HUES64 (cell line): ENCODE results near the gene SPA17. TPM values are rescaled to one million over a fixed set of nuclear protein-coding genes. Genes with fewer than 3 reads are reported as not detected.
A peak's percentile ranks its signal among the peaks of the same experiment; 100 is the strongest.

Source experiments
- H3K27ac ChIP-seq: 2 replicates; pipeline ENCODE4 v1.7.0; 2013; ENCODE audit warnings: low read depth, low read length, inconsistent platforms
- H3K27me3 ChIP-seq: 2 replicates; pipeline ENCODE4 v1.6.1; 2013; ENCODE audit warnings: mild to moderate bottlenecking, low read length; ENCODE audit not compliant: insufficient read depth
- H3K36me3 ChIP-seq: 2 replicates; pipeline ENCODE4 v1.6.1; 2013; ENCODE audit warnings: mild to moderate bottlenecking, low read length; ENCODE audit not compliant: insufficient read depth
- H3K4me1 ChIP-seq: 2 replicates; pipeline ENCODE4 v1.6.1; 2013; ENCODE audit warnings: mild to moderate bottlenecking, low read length, moderate library complexity; ENCODE audit not compliant: insufficient read depth
- H3K4me3 ChIP-seq: 2 replicates; pipeline ENCODE4 v1.5.1; 2013; ENCODE audit warnings: mild to moderate bottlenecking, low read length, moderate library complexity
- H3K9ac ChIP-seq: 2 replicates; pipeline ENCODE4 v1.6.1; 2013; ENCODE audit warnings: mild to moderate bottlenecking, low read depth, low read length
- H3K9me3 ChIP-seq: 2 replicates; pipeline ENCODE4 v1.6.1; 2013; ENCODE audit warnings: low read depth, low read length; ENCODE audit not compliant: insufficient read depth
- WGBS: fragments of 150-250, 120-280 bp; methylation state at CpG from one replicate; pipeline ENCODE4 v1.1.7; 2013; ENCODE audit warnings: missing lambda C conversion rate; 5-methylcytosine and 5-hydroxymethylcytosine counted together
- polyA plus RNA-seq, 2 experiments: library from polyadenylated mRNA; stranded (reverse); fragments of 50-300 nt; gene quantifications; one replicate each; pipeline ENCODE4 v1.2.3, GENCODE V29; 2013

The SPA17 gene
- polyA plus RNA-seq (2013, experiment 1 of 2) = 13.9 TPM
- 19.3 TPM for polyA plus RNA-seq (2013, experiment 2 of 2)

- H3K27ac ChIP-seq = peak within 1 kb of the TSS; percentile 51
- under 1% methylated on average over 58 of the region's 58 CpGs for WGBS
Observed at GRCh38 chr11:124673333-124674167, at the start of gene SPA17, which contains the start of gene SIAE. SPA17 (plus strand) TSS chr11:124673904; CDS start chr11:124675265, 1,361 bp downstream. SIAE (minus strand) TSS chr11:124673739; CDS start chr11:124673708, 31 bp downstream.

DNA sequence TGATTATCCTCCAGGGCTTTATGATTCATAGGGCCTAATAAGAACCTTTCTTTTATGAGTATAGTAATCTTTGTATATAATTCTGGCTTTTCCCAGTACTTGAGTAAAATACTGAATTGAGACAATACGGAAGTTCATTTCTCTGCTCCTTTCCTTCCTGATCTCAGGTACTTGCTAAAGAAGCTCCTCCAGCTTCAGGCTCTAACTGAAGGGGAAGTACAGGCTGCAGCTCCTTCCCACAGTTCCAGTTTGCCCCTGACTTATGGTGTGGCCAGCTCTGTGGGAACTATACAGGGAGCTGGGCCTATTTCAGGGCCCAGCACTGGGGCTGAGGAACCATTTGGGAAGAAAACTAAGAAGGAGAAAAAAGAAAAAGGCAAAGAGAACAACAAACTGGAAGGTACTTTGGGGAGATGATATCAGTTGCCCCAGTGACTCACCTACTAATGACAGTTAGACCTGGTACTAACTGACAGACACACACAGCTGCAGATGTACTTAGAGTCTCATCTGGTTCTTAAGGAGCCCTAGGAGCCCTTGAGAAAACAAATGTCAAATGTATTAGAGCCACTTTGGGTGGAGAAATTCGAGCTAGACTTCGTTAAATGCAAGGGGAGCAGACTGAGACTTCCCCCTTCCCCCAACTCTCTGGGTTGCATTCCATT is 48.1 kb upstream of the SPA17 start:
- no peaks in the 10 kb centered on the region for H3K9me3 ChIP-seq
- peaks cover 59% of the 10 kb centered on the region for H3K36me3 ChIP-seq
- H3K27ac ChIP-seq = no peak overlapping the region
- no peak overlapping the region for H3K4me3 ChIP-seq
- H3K9ac ChIP-seq = no peak overlapping the region
- WGBS = 97% methylated on average over 3 of the region's 3 CpGs
- H3K27me3 ChIP-seq = peaks cover 2% of the 10 kb centered on the region
- H3K4me1 ChIP-seq = peaks cover 7% of the 10 kb centered on the region; the same call in 1 of the 2 replicates

More at GRCh38 chr11:124673333-124674167, at the start of gene SPA17, which contains the start of gene SIAE:
- Histone ChIP-seq H3K4me3 (peak within 1 kb of the TSS; percentile 90), H3K4me1 (0 out of 2 replicates have a peak, but pooled peaks cover 2% of the 10 kb centered on the region), H3K27me3 (peaks cover 38% of the 10 kb centered on the region), H3K9me3 (no peaks in the 10 kb centered on the region), H3K9ac (peak within 1 kb of the TSS; percentile 95), H3K36me3 (no peaks in the 10 kb centered on the region)

DNA sequence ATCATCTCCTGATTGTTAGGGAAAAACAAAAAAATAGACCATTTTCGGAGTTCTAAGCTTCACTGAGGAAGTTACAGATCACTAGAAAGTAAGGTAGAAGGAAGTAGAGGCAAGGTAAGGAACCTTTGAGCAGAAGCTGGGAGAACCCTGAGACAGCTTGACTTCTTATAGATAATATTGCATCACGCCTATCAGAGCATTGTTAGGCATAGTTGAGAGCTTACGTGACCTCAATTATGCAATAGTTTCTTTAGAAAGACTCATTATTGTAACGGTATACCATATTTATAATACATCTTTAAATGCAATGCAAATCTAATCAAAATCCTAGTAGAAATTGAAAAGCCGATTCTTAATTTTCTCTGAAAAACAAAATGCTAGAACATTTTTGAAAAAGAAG is 46.2 kb upstream of the SPA17 start:
- Histone ChIP-seq H3K27me3 (no peaks in the 10 kb centered on the region), H3K36me3 (peaks cover 78% of the 10 kb centered on the region), H3K4me3 (no peak overlapping the region), H3K4me1 (peaks cover 4% of the 10 kb centered on the region; the same call in 1 of the 2 replicates), H3K9ac (no peak overlapping the region), H3K9me3 (no peaks in the 10 kb centered on the region), H3K27ac (no peak overlapping the region)
- 90% methylated on average over 5 of the region's 5 CpGs for WGBS

DNA sequence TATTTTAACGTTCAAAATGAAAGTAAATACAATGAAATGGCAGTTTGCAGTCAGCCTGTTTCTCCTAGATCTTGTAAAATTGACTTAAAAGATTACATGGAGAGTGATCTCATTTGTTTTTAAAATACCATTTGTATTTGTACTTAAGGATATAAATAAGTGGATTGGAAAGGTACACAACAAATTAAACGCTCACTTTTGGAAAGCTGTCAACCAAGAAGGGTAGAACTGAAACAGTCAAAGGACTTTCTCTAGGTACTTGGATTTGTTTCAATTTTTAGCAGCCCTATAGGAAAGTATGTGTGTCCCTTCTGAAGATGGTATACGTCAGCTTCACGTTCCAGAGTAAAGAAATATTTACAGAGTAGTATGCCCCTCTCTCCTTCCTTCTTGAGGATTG is 43.7 kb upstream of the SPA17 start:
- Histone ChIP-seq H3K36me3 (peaks cover 96% of the 10 kb centered on the region), H3K27ac (no peak overlapping the region)
- whole genome bisulfite sequencing = 98% methylated on average over 3 of the region's 4 CpGs

GRCh38 chr11:124633355-124633754 is 40.3 kb upstream of the SPA17 start:
- WGBS = no CpG with 5 or more reads among the region's 1 CpG
- H3K9me3 ChIP-seq = no peaks in the 10 kb centered on the region
- no peak overlapping the region for H3K9ac ChIP-seq
- no peaks in the 10 kb centered on the region for H3K27me3 ChIP-seq
- no peak overlapping the region for H3K4me3 ChIP-seq
- no peaks in the 10 kb centered on the region for H3K4me1 ChIP-seq
- H3K36me3 ChIP-seq = peaks cover 91% of the 10 kb centered on the region
- no peak overlapping the region for H3K27ac ChIP-seq

More for the DNA sequence above, 43.7 kb upstream of the SPA17 start:
- Histone ChIP-seq H3K9me3 (no peaks in the 10 kb centered on the region), H3K4me1 (no peaks in the 10 kb centered on the region), H3K9ac (no peak overlapping the region), H3K4me3 (no peak overlapping the region), H3K27me3 (no peaks in the 10 kb centered on the region)

- H3K4me3 ChIP-seq = no peak overlapping the region
- H3K4me1 ChIP-seq = no peaks in the 10 kb centered on the region
- 96% methylated on average over 3 of the region's 3 CpGs for WGBS
- H3K9me3 ChIP-seq = no peaks in the 10 kb centered on the region
- H3K36me3 ChIP-seq = peaks cover 70% of the 10 kb centered on the region
- H3K27me3 ChIP-seq = no peaks in the 10 kb centered on the region
- no peak overlapping the region for H3K9ac ChIP-seq
- H3K27ac ChIP-seq = no peak overlapping the region
Observed at GRCh38 chr11:124635932-124636331, 37.8 kb upstream of the SPA17 start.

- Histone ChIP-seq H3K27ac (no peak overlapping the region), H3K4me3 (no peak overlapping the region), H3K9me3 (no peaks in the 10 kb centered on the region), H3K4me1 (no peaks in the 10 kb centered on the region), H3K36me3 (peaks cover 44% of the 10 kb centered on the region), H3K9ac (no peak overlapping the region), H3K27me3 (no peaks in the 10 kb centered on the region)
- 90% methylated on average over 3 of the region's 3 CpGs for WGBS
Observed at GRCh38 chr11:124638500-124638899, 35.2 kb upstream of the SPA17 start.

DNA sequence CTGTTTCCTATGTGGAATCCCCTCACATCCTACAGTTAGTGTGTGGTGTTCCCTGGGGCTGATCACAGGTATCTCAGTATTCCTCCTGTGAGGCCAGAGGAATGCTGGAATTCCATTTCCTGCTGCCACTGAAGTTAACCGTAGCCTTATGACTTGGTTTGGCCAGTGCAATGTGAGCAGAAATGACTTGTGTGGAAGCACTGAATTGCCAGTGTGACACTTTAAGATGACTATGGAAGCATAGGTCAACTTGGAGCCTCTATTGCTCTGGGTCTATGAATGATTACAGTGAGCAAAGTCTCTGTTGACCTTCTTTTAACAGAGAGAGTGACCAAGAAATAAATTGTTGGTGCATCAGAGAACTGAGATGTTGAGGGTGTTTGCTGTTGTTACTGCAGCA is 34.5 kb upstream of the SPA17 start:
- WGBS = 92% methylated on average over 1 of the region's 1 CpG
- H3K36me3 ChIP-seq = peaks cover 39% of the 10 kb centered on the region

DNA sequence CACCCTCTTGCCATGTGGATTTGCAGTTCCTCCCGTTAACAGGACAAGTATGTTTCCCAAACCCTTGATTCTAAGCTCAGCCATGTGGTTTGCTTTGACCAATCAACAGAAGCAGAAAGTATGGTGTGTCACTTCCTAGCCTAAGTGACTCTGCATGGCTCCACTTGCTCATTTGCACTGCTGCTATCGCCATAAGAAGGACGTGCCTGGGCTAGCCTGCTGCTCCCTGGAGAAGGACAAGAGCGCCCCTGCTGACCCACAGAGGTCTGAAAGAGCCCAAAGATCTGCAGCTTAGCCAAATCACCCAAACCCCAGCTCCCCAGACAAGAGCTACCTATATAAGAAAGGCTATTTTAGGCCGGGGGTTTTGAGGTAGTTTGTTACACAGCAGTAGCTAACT is 33.0 kb upstream of the SPA17 start:
- H3K9me3 ChIP-seq = no peaks in the 10 kb centered on the region
- 0 out of 2 replicates have a peak, but pooled peaks cover 4% of the 10 kb centered on the region for H3K4me1 ChIP-seq
- H3K36me3 ChIP-seq = peaks cover 25% of the 10 kb centered on the region
- no peak overlapping the region for H3K27ac ChIP-seq
- H3K27me3 ChIP-seq = no peaks in the 10 kb centered on the region
- WGBS = 88% methylated on average over 4 of the region's 5 CpGs
- H3K4me3 ChIP-seq = no peak overlapping the region
- no peak overlapping the region for H3K9ac ChIP-seq

More for the DNA sequence above, 34.5 kb upstream of the SPA17 start:
- no peaks in the 10 kb centered on the region for H3K27me3 ChIP-seq
- no peak overlapping the region for H3K9ac ChIP-seq
- no peaks in the 10 kb centered on the region for H3K4me1 ChIP-seq
- H3K9me3 ChIP-seq = no peaks in the 10 kb centered on the region
- H3K4me3 ChIP-seq = no peak overlapping the region
- no peak overlapping the region for H3K27ac ChIP-seq

GRCh38 chr11:124642628-124643027 is 31.1 kb upstream of the SPA17 start:
- Histone ChIP-seq H3K9ac (no peak overlapping the region), H3K4me3 (no peak overlapping the region), H3K9me3 (no peaks in the 10 kb centered on the region), H3K27ac (no peak overlapping the region), H3K4me1 (0 out of 2 replicates have a peak, but pooled peaks cover 4% of the 10 kb centered on the region), H3K27me3 (no peaks in the 10 kb centered on the region), H3K36me3 (peaks cover 6% of the 10 kb centered on the region; the same call in 1 of the 2 replicates)
- 93% methylated on average over 3 of the region's 3 CpGs for WGBS

DNA sequence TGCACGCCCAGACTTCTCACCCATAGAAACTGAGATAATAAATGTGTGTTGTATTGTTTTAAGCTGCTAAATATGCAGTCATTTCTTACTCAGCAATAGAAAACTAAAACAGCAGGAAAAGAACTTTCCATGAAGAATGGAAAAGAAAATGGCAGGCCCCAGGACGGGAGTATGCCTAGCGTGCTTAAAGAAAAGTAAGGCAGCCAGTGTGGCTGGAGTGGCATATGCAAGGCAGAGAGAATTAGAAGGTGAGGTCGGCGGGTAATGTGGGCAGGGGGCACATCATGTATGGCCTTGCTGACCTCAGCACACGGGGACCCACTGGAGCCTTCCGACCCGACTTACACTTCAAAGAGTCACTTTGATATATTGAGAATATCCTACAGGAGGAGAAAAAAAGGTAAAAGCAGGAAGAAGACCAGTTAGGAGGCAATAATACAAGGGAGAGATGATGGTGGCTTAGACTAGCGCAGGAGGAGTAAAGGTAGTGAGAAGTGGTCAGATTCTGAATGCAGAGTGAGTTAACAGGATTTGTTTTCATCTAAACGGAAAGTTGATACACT is 30.6 kb upstream of the SPA17 start:
- H3K27me3 ChIP-seq = no peaks in the 10 kb centered on the region
- H3K27ac ChIP-seq = no peak overlapping the region
- H3K4me3 ChIP-seq = no peak overlapping the region
- 96% methylated on average over 9 of the region's 10 CpGs for WGBS
- no peak overlapping the region for H3K9ac ChIP-seq
- 0 out of 2 replicates have a peak, but pooled peaks cover 4% of the 10 kb centered on the region for H3K4me1 ChIP-seq
- no peaks in the 10 kb centered on the region for H3K9me3 ChIP-seq
- 0 out of 2 replicates have a peak, but pooled peaks cover 3% of the 10 kb centered on the region for H3K36me3 ChIP-seq
